EL (cell line): Measurements from ENCODE around the gene EYA2.
A peak's percentile ranks its signal among the peaks of the same experiment; 100 is the strongest.
"Not testable (repeated sequence)": the region's sequence is repeated elsewhere in the genome, so short reads cannot be mapped to it uniquely, and the experiment has no call there.

Experiments used
- DNase-seq: peaks from one replicate; pipeline ENCODE4 v3.0.0-alpha.2; 2016

Gene EYA2

DNA sequence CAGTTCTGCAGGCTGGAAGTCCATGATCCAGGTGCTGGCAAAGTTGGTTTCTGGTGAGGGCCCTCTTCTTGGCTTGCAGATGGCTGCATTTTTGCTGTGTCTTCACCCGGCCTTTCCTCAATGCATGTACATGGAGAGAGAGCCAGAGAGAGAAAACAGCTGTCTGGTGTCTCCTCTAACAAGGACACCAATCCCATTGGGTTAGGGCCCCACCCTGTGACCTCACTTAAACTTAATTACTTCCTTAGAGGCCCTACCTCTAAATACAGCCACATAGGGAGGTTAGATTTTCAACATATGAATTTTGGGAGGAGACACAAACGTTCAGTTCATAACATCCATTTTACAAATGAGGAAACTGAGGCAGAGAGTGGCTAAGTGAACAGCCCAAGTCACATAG, 259.4 kb downstream of the EYA2 start:
- no peak for DNase-seq

DNA sequence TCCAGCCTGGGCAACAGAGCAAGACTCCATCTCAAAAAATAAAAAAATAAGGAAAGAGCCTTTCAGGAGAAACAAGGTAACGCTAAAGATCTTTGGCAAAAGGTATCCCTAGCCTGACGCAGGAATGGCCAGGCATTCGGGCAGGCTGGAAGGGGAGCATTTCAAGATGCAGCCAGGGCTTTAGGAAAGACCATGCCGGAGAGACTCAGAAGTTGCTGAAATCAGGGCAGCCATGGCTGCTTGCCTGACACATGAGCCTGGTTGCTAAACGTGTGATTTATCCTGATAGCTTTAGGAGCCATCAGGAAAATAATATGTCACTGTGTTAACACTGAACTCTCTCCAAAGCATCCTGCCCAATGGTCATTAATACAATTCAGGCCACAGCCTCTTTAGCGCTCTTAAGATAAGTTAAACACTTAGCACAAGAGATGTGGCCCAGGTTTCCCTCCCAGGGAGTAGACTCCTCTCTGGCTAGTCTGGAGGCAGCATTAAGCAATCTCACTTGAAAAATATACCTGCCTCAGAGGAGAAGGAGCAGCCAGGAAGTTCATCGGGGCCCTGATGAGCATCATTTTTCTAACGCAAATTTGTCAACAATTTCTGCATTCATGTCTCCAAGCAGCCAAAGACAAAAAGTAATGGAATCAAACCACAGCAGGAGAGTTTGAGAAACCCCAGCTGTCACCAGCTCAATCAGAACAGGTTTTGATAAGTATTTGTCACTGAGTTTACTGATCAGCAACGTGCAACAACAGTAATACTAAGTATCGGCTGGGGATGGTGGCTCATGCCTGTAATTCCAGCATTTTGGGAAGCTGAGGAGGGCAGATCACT, 261.9 kb downstream of the EYA2 start:
- DNase-seq = no peak

DNA sequence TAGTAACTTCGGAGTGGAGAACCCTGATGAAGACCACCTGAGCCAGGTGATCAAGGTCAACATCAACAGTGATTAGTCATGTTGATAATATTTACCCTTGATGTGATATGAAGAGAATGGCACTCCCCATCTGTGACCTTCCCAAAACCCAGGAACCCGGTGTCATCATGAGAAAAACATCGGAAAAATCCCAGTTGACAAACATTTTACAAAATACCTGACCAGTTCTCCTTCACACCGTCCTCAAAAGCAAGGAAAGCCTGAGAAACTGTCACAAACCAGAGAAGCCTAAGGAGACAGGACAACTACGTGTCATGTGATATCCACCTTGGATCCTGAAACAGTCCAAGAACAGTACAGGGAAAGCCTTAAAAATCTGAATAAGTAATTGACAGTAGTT, 264.5 kb downstream of the EYA2 start:
- no peak for DNase-seq

DNA sequence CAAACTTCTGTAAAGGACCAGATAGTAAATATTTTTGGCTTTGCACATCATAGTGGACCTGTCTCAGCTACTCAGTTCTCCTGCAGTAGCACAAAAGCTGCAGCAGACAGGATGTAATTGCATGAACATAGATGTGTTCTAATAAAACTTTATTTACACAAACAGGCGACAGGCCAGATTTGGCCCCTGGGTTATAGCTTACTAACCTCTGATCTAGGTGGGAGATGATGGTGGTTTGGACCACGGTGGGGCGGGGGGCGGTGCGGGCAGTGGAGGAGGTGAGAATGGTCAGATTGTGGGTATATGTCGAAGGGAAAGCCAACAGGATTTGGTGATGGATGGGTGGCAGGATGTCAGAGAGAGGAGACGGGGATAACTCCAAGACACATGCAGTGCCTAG, 265.6 kb downstream of the EYA2 start:
- no peak for DNase-seq

DNA sequence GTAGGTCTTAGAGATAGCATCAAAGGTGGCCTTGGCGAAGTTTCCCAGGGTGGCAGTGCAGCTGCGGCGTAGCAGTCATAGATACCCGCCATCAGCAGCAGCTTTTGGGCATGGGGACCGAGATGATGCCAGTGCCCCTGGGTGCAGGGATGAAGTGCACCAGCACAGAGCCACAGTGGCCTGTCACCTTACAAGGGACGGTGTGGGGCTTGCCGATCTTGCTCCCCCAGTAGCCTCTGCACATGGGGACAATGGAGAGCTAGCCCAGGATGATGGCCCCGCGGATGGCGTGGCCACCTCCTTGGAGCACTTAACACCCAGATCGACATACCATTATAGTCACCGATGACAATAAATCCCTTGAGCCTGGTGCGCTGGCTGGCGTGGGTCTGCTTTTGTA, 266.3 kb downstream of the EYA2 start:
- DNase-seq = no peak

DNA sequence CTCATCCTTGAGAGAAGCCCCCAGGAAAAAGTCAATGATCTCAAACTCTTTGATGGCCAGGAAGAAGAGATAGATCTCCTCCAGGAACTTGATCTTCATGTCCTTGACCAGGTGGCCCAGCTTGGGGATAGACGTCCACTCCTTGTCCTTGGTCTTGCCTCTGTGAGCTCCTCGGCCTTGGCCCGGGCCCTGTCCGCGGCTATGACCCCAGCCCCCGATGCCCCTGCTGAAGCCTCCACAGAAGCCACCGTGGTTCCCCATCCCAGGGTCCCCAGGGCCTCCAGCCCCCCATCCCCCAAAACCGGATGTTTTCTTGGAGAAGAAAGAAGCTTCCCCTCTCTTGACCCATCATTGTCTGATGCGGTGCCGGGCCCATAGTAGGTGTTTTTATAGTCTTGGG, 266.8 kb downstream of the EYA2 start:
- no peak for DNase-seq

DNA sequence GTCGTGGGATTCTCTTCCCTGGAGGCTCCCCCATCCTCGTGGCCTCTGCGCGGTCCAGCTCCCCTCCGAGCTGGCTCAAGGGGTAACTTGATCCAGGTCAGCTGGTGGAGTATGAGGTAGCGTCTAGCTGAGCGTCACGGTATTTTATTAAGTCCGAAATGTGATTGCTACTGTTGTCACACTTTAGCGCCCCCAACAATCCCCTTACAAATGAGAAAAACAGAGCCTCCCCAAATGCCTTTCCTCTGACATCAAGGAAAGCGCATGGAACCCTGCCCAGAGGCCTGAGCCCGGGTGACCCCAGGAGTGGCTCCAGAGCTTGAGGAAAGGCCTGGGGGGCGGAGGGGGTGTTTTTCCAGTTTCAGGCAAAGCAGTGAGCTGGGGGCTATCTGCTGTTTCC, 269.5 kb downstream of the EYA2 start:
- no peak for DNase-seq

DNA sequence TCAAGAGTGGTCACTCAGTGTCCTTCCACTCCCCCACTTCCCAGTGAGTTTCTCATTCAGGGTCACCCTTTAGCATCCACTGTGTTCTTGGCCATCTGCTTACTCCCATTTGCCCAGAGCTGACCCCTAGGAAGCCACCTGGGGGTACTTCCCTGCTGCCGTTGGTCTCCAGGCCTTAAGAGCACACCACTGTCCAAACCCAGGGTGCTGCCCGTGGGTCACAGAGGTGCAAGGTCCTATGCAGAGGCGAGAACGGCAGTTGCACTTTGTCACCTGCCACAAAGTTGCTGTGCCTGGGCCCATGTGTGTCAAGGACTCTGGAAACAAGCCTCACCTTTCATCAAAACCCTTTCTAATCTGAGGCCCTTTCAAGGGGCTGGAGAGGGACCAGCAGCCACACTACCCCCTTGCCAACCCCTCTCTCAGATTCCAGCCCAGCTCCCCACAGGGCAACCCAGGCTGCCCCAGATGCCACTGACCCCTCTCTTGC, 270.8 kb downstream of the EYA2 start:
- no peak for DNase-seq

DNA sequence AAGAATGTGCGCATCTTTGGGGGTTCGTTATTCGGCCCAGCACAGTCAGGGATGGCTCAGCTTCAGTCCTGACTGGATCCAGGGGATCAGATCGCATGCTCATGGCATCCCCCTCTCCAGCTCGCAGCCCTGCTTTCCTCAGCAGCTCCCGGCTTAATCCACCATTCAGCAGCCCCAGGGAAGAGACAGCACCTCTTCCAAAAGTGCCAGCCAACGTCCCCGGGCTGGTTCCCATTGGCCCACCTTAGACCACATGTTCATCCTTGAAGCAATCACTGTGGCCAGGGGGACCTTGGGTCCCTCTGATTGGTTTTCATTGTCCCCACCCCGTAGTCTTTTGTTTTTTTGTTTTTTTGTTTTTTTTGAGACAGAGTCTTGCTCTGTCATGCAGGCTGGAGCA, 273.2 kb downstream of the EYA2 start:
- DNase-seq = no peak

DNA sequence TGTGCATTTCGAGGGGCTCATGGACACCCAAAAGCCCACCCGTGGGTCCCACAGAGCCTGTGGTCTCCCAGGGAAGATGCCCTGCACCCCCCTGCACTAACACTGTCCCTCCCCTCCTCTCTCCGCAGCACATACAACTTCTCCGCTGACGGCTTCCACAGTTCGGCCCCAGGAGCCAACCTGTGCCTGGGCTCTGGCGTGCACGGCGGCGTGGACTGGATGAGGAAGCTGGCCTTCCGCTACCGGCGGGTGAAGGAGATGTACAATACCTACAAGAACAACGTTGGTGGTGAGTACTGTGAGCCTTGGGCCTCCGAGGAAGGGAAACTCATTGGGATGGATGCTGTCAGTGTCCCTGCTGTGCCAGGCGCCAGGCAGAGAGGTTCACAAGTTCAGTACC, 277.9 kb downstream of the EYA2 start:
- DNase-seq = no peak

DNA sequence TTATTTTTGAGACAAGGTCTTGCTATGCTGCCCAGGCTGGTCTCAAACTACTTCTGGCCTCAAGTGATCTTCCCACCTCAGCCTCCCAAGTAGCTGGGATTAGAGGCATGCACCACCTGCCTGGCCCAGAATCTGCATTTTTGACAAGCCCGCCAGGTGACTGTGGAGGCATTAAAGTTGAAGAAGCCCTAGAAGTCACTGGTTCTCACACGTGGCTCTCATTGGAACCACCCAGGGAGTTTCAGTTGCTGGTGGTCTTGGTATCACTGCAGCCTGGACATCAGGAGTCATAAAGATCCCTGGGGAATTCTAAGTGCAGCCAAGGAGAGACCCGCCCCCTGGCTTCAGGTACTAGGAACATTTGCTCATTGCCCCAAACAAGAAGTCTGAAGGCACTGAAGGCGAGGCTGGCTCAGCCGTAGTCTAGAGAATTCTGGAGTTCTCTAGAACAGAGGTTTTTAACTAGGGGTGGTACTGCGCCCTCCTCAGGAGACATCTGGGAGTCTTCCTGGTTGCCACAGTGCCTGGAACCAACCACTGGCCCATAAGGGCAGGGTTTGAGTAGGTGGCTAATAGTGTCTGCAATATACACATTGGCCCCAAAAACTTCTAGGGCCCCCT, 279.1 kb downstream of the EYA2 start:
- DNase-seq = no peak

DNA sequence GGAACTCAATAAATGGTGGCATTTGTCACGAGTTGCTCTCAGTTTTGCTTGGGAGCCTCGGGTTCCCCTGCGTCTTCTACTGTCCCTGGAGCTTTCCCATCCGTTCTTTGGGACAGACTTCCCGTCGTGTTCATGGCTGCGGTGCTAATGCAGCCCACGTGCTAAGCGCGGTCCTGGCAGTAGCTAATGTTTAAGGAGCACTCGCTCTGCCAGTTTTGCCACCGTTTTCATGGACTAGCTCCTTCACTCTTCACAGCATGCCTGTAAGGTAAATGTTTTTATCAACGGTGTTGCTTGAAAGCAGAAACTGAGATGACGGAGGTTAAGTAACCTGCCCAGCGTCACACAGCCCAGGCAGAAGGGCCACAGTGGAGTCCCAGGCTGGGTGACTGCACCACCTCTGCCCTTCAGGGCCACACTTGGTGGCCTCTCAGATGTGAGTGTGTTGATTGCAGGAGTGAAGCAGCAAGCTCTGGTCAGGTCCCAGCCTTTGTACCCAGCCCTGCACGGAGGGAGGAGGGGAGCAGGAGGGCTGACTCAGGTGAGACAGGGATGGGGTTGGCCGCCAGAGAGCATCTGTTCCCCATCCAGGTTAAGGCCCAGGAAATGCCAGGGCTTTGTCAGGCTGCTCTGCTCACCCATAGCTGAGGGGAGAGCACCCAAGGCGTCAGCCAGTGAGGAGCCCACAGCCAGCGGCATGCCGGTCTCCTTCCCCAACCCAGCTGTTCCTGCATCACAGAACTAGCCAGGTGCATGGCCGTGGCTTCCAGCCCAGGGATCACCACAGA, 280.0 kb downstream of the EYA2 start:
- DNase-seq = no peak

DNA sequence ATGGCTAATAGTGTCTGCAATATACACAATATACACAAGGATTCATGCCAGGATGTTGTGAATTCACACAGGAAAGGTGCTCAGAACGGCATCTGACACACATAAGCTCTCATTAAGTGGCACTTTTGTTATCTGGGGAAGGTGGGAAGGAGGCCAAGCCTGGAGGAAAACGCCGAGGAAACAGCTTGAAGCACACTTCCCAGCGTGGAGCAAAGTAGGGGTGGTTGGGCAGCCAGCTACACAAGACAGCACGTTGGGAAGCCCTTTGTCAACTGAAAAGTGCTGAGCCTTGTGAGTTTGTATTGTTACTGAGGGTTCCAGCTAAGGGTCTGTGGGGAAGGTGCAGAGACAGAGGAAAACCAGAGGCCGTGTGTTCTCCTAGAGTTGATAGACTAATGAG, 280.9 kb downstream of the EYA2 start:
- no peak for DNase-seq

DNA sequence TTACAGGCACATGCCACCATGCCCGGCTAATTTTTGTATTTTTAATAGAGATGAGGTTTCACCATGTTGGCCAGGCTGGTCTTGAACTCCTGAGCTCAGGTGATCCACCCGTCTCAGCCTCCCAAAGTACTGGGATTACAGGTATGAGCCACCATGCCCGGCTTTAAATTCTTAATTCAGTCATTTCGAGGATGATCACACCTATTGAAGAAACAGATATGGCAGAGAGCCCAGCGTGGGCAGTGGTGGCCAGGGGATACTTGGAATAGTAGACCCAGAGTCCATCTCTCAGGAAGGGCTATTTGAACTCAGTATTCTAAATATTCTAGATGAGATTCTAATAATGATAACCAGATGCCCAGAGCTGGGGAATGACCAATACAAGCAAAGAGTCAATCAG, 281.6 kb downstream of the EYA2 start:
- not testable (repeated sequence) for DNase-seq

DNA sequence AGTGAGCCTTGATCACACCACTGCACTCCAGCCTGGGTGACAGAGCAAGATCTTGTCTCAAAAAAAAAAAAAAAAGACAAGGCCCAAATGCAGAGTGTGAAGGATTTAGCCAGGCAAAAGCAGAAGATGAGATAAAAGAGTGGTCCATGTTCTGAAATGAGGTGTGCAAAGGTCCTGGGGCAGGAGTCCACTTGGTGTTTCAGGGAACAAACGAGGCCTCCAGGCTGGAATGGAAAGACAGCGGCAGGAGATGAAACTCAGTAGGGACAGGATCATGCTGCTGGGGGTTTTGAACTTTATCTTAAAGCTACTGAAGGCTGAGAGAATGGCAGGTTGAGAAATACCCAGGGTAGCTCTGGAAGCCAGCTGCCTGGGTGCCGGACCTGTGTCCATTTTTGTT, 283.6 kb downstream of the EYA2 start:
- DNase-seq = no peak

DNA sequence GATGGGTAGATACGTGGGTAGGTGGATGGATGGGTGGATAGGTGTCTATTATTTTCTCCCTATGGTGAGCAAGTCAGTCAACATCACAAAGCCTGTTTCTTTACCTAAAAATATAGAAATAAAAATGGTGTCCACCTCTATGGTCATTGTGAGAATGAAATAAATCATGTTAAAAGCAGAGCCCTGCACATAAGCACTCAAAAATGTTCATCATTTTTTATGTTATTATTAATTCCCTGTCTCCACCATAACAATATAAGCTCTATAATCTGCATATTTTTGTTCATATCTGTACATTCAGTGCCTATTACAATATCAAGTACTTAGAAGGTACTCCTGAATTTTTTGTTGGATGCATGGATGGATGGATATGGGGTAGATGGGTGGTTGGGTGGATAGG, 284.2 kb downstream of the EYA2 start:
- DNase-seq = no peak

DNA sequence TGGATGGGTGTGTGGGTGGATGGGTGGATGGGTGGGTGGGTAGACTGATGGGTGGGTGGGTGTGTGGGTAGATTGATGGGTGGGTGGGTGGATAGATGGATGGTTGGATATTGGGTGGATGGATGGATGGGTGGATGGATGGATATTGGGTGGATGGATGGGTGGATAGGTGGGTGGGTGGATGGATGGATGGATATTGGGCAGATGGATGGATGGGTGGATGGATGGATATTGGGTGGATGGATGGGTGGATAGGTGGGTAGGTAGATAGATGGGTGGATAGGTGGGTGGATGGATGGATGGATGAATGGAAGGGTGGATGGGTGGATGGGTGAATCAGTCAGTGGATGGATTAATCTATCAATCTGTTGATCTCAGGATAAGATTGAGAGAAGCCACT, 284.6 kb downstream of the EYA2 start:
- no peak for DNase-seq

DNA sequence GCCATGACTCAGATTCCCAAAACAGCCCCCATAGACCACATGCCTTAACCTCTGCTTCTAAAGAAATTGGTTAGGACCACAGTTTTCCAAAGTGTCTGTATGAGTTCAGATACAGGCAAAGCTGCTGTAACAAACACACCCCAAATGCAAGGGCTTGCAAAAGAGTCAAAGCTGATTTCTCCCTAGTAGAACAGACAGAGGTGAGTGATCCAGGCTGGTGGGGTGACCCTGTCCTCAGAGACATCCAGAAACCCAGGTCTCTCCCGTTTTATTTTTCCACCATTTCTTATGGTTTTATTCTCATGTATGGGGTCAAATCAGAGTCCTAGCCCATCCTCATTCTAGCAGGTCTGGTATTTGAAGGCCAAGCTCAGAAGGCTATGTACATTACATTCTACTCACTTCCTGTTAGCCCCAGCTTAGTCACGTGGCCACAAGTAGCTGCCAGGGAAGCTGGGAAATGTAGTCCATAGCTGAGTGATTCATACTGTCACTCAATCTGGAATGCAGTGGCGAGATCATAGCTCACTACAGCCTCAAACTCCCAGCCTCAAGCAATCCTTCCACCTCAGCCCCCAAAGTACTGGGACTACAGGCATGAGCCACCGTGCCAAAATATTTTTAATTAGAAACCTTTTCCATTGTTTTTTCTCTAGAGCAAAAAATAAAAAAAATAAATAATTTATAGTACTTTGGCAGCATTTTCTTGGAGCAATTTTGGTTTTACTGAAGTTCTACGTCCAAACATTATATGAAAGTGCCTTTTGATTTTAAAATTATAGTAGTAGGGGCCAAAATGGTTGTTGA, 286.6 kb downstream of the EYA2 start:
- DNase-seq = peak; percentile 83

DNA sequence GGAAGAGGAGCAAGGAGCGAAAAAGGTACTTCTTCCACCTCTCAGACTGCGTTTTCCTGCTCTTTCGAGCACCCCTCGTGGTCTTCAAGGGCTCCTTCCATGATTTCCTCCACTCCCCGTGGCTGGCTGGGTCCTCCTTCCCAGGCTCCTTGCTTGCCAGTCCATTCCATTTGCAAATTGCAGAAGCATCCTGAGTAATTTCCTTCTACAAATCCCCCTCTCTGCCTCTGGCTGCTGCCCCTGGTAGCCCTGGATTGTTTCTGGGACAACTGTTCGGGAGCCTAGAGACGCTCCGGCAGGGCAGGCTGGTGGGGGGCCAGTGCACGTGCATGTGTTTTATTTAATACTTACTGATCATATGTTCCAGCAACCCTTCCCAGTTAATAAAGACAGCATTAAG, 288.7 kb downstream of the EYA2 start:
- DNase-seq = no peak

DNA sequence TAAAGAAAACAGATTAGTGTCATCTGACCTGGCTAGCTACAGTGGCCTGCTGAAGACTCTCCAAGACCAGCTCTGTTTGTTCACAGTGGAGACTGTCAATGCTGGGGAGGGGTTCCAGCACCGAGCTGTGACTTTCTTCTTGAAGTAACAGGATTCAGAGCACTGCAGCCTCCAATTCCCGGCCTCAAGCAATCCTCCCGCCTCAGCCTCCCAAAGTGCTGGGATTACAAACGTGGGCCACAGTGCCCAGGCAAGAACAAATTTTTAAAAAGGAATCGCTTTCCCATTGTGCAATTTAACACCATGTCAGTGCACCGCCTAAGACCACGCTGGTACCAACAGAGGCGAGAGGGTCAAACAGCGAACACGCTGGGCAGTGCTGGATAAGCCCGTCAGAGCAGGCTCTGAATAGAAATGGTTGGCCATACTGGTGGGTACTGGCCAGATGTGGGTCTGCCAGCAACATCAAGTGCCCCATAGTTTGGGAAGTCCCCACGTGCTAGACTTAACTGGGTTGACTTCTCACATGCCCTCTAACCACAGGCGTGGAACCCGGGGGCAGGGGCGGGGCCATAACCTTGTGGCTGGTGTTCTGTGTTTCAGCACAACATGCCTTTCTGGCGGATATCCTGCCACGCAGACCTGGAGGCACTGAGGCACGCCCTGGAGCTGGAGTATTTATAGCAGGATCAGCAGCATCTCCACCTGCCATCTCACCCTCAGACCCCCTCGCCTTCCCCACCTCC, 293.0 kb downstream of the EYA2 start:
- DNase-seq = no peak

DNA sequence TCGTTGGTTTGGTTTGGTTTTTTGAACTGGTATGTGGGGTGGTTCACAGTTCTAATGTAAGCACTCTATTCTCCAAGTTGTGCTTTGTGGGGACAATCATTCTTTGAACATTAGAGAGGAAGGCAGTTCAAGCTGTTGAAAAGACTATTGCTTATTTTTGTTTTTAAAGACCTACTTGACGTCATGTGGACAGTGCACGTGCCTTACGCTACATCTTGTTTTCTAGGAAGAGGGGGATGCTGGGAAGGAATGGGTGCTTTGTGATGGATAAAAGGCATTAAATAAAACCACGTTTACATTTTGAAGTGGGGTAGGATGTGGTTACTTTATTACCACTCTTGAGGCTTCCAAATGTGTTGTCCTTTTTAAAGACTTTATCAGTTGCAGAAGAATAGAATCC, 293.9 kb downstream of the EYA2 start:
- no peak for DNase-seq

DNA sequence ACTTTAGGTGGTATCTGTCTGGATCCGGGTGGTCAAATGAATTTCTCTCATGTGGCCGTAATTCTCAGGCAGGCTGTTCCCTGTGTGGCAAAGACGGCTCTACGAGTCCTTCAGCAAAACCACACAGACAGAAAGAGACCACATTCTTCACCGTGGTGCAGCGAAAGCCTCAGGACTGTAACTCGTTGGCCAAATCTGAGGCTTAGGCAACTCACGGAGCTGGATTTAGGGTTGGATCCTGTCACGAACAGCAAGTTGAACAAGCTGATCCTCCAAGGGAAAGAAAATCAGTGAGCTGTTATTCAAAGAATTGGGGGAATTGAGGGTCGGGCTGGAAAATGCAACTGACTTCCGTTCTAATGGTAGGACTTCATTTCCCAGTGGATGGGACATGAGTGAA, 294.4 kb downstream of the EYA2 start:
- DNase-seq = no peak
